Thoracic aorta (tissue), 2 donors: Measurements from ENCODE around the gene PAFAH2. TPM values are rescaled to one million over a fixed set of nuclear protein-coding genes. Genes with fewer than 3 reads are reported as not detected.

Experiments used
- ATAC-seq: fragments of 150-250 bp; one replicate; pipeline ENCODE4 v1.8.0; 2017; ENCODE audit warnings: low read depth; ENCODE audit not compliant: insufficient number of reproducible peaks, low FRiP score
- DNase-seq: peaks from one replicate; pipeline ENCODE4 v3.0.0-alpha.2; 2020; ENCODE audit warnings: low spot score
- H3K27ac ChIP-seq, 2 donors: fragments of 200-600 bp; sonication (generic); 1 replicate in 1 of 2; 2 replicates in 1 of 2; pipeline ENCODE4 v1.5.1; 2016; ENCODE audit warnings: mild to moderate bottlenecking in 2 of 2, moderate library complexity in 2 of 2
- H3K27me3 ChIP-seq: fragments of 200-600 bp; sonication (generic); replicated peaks from 2 replicates; pipeline ENCODE4 v1.6.0; 2016; ENCODE audit warnings: mild to moderate bottlenecking; ENCODE audit not compliant: insufficient read depth
- H3K36me3 ChIP-seq: fragments of 200-600 bp; sonication (generic); one replicate; pipeline ENCODE4 v1.5.1; 2016
- H3K4me1 ChIP-seq, 2 donors: fragments of 200-600 bp; sonication (generic); 1 replicate in 1 of 2; 2 replicates in 1 of 2; pipeline versions ENCODE4 v1.5.1 to v1.6.0; 2016; ENCODE audit warnings: low read depth in 2 of 2, mild to moderate bottlenecking in 1 of 2; ENCODE audit not compliant: control insufficient read depth in 1 of 2
- H3K4me3 ChIP-seq: fragments of 200-600 bp; sonication (generic); 2 replicates; pipeline ENCODE4 v1.5.1; 2016; ENCODE audit warnings: mild to moderate bottlenecking
- H3K9me3 ChIP-seq: fragments of 200-600 bp; sonication (generic); 2 replicates; pipeline ENCODE4 v1.5.1; 2016
- CTCF ChIP-seq: fragments of 200-600 bp; sonication (generic); IDR thresholded peaks from one replicate; pipeline ENCODE4 v1.5.1; 2019; ENCODE audit warnings: antibody characterized with exemption
- total RNA-seq, 2 donors: library from RNA; depleted of rRNA; stranded (reverse); fragments of >200 nt; gene quantifications; one replicate each; pipeline versions ENCODE4 v1.1.0 to v1.2.3, GENCODE V29; 2016

Gene PAFAH2
- total RNA-seq = 1 to 10 TPM; 3.6 to 6.9 TPM

- ATAC-seq = peak; percentile 100
- Histone ChIP-seq H3K9me3 (no peaks in the 10 kb centered on the region), H3K27me3 (no peaks in the 10 kb centered on the region), H3K4me1 (peaks cover 4 to 20% of the 10 kb centered on the region in 2 donors), H3K27ac (peak within 1 kb of the TSS; percentile 59 to 62), H3K4me3 (peak within 1 kb of the TSS; percentile 74), H3K36me3 (no peaks in the 10 kb centered on the region)
- DNase-seq = peak; percentile 96
- TF ChIP-seq CTCF = peak; percentile 96
Observed at GRCh38 chr1:25997828-25998761, at the start of gene PAFAH2. PAFAH2 (minus strand) TSS chr1:25998063; CDS start chr1:25990816, 7,247 bp downstream.

- DNase-seq = no peak
- H3K4me1 ChIP-seq = peaks cover 0 to 9% of the 10 kb centered on the region in 2 donors
- TF ChIP-seq CTCF = no peak
- H3K27me3 ChIP-seq = peaks cover 9% of the 10 kb centered on the region
- H3K36me3 ChIP-seq = no peaks in the 10 kb centered on the region
- ATAC-seq = no peak
- no peak overlapping the region for H3K27ac ChIP-seq
- no peaks in the 10 kb centered on the region for H3K9me3 ChIP-seq
- no peak overlapping the region for H3K4me3 ChIP-seq
Observed at GRCh38 chr1:26047278-26047874, 49.5 kb upstream of the PAFAH2 start.

GRCh38 chr1:26046246-26047095 is 48.6 kb upstream of the PAFAH2 start:
- Histone ChIP-seq H3K9me3 (no peaks in the 10 kb centered on the region), H3K36me3 (no peaks in the 10 kb centered on the region), H3K27ac (no peak overlapping the region), H3K4me1 (peaks cover 0 to 9% of the 10 kb centered on the region in 2 donors), H3K27me3 (peaks cover 9% of the 10 kb centered on the region), H3K4me3 (no peak overlapping the region)
- DNase-seq = no peak
- TF ChIP-seq CTCF = no peak
- ATAC-seq = no peak

- DNase-seq (no peak), ATAC-seq (no peak)
- Histone ChIP-seq H3K4me3 (no peak within 1 kb of the TSS), H3K4me1 (peaks cover 0 to 9% of the 10 kb centered on the region in 2 donors), H3K27me3 (peaks cover 9% of the 10 kb centered on the region), H3K27ac (no peak within 1 kb of the TSS), H3K36me3 (no peaks in the 10 kb centered on the region), H3K9me3 (no peaks in the 10 kb centered on the region)
- TF ChIP-seq CTCF = no peak
Observed at GRCh38 chr1:26045722-26046245, 47.9 kb upstream of the PAFAH2 start, which contains the start of gene SLC30A2. SLC30A2 (minus strand) TSS chr1:26046118; CDS start chr1:26045896, 222 bp downstream.
